Stimulated activated naive CD4-positive, alpha-beta T cell treated with Interleukin-2 at 50 U/mL for 16 hours (primary cell): ENCODE data around the gene TMEM150C.
"Not testable (repeated sequence)": the region's sequence is repeated elsewhere in the genome, so short reads cannot be mapped to it uniquely, and the experiment has no call there.

Experiments
- DNase-seq: peaks from one replicate; lab custom pipeline; 2025; lab: John Stamatoyannopoulos, UW

Gene TMEM150C

GRCh38 chr4:82569076-82569475 is 7.3 kb upstream of the TMEM150C start:
- DNase-seq: no peak

GRCh38 chr4:82567444-82567843 is 5.7 kb upstream of the TMEM150C start:
- DNase-seq: no peak

GRCh38 chr4:82562564-82562854 is 721 bp upstream of the TMEM150C start:
- no peak for DNase-seq

GRCh38 chr4:82560853-82561785 is 669 bp downstream of the TMEM150C start:
- no peak for DNase-seq

- no peak for DNase-seq
Measured at GRCh38 chr4:82559735-82560120, 2.1 kb downstream of the TMEM150C start.

- DNase-seq: not testable (repeated sequence)
Measured at GRCh38 chr4:82559090-82559734, 2.6 kb downstream of the TMEM150C start.

GRCh38 chr4:82555276-82555675 is 6.5 kb downstream of the TMEM150C start:
- DNase-seq: no peak

- DNase-seq: no peak
Measured at GRCh38 chr4:82553020-82553419, 8.8 kb downstream of the TMEM150C start.

GRCh38 chr4:82551734-82552133 is 10.1 kb downstream of the TMEM150C start:
- no peak for DNase-seq

- DNase-seq: not testable (repeated sequence)
Measured at GRCh38 chr4:82547850-82548249, 13.9 kb downstream of the TMEM150C start.

- no peak for DNase-seq
Measured at GRCh38 chr4:82543131-82543530, 18.7 kb downstream of the TMEM150C start.

GRCh38 chr4:82542642-82543041 is 19.1 kb downstream of the TMEM150C start:
- DNase-seq: no peak

- DNase-seq: no peak
Measured at GRCh38 chr4:82529322-82529721, 32.5 kb downstream of the TMEM150C start.

GRCh38 chr4:82528868-82529267 is 32.9 kb downstream of the TMEM150C start:
- no peak for DNase-seq

- DNase-seq: no peak
Measured at GRCh38 chr4:82528074-82528473, 33.7 kb downstream of the TMEM150C start.

GRCh38 chr4:82525307-82525911 is 36.4 kb downstream of the TMEM150C start:
- DNase-seq: no peak

- DNase-seq: no peak
Measured at GRCh38 chr4:82524570-82525152, 37.1 kb downstream of the TMEM150C start.

GRCh38 chr4:82523179-82523578 is 38.6 kb downstream of the TMEM150C start:
- DNase-seq: no peak

GRCh38 chr4:82522472-82522871 is 39.3 kb downstream of the TMEM150C start:
- no peak for DNase-seq

- no peak for DNase-seq
Measured at GRCh38 chr4:82521283-82521682, 40.5 kb downstream of the TMEM150C start.

- DNase-seq: no peak
Measured at GRCh38 chr4:82519776-82520175, 42.0 kb downstream of the TMEM150C start.

GRCh38 chr4:82519072-82519471 is 42.7 kb downstream of the TMEM150C start:
- DNase-seq: no peak

- no peak for DNase-seq
Measured at GRCh38 chr4:82517043-82517442, 44.7 kb downstream of the TMEM150C start.
